MM.1S (cell line): ENCODE measurements around the gene ARRDC2.

ENCODE experiments used
- EZH2 ChIP-seq: fragments of 300-600 bp; sonication (generic); optimal IDR thresholded peaks from 2 replicates; pipeline ENCODE3; 2017; ENCODE audit warnings: low read depth, mild to moderate bottlenecking, antibody characterized with exemption, low read length, mixed read lengths
- EZH2phosphoT487 ChIP-seq: fragments of 300-600 bp; sonication (generic); IDR thresholded peaks from 2 replicates; pipeline ENCODE4 v1.6.1; 2018; ENCODE audit warnings: antibody characterized with exemption, low read length
- TF ChIP-seq, protein P1 (sequence below): fragments of 300-600 bp; sonication (generic); IDR thresholded peaks from 2 replicates; pipeline ENCODE4 v1.5.1; 2016; ENCODE audit warnings: antibody characterized with exemption, low read length, mixed read lengths

DNA sequence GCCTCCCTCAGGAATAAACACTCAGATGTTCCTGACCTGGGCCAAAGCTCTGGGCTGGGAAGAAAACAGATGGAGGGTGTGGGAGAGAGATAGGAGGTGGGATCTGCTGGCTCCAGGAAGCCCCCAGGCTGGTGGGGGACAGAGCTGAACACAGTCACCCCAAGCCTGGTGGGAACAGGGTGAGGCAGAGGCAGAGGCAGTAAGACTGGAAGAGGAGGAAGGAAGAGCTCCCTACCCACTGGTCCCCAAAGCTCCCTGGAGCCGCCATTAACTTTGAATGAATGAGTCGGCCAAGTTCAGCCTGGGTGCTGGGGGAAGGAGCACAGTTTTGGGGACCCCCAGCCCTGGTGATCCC lies 41.9 kb upstream of the ARRDC2 start:
- TF ChIP-seq, protein P1, sequence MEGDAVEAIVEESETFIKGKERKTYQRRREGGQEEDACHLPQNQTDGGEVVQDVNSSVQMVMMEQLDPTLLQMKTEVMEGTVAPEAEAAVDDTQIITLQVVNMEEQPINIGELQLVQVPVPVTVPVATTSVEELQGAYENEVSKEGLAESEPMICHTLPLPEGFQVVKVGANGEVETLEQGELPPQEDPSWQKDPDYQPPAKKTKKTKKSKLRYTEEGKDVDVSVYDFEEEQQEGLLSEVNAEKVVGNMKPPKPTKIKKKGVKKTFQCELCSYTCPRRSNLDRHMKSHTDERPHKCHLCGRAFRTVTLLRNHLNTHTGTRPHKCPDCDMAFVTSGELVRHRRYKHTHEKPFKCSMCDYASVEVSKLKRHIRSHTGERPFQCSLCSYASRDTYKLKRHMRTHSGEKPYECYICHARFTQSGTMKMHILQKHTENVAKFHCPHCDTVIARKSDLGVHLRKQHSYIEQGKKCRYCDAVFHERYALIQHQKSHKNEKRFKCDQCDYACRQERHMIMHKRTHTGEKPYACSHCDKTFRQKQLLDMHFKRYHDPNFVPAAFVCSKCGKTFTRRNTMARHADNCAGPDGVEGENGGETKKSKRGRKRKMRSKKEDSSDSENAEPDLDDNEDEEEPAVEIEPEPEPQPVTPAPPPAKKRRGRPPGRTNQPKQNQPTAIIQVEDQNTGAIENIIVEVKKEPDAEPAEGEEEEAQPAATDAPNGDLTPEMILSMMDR = no peak
- TF ChIP-seq EZH2 (no peak), EZH2phosphoT487 (no peak)
